GM19193 (cell line): ENCODE data around the gene PARL.

ENCODE experiments used
- POLR2A ChIP-seq: IDR thresholded peaks from 4 replicates; pipeline ENCODE4 v1.6.1; 2011; ENCODE audit not compliant: insufficient read depth, insufficient read length; ENCODE audit errors: extremely low read depth

Gene PARL

DNA sequence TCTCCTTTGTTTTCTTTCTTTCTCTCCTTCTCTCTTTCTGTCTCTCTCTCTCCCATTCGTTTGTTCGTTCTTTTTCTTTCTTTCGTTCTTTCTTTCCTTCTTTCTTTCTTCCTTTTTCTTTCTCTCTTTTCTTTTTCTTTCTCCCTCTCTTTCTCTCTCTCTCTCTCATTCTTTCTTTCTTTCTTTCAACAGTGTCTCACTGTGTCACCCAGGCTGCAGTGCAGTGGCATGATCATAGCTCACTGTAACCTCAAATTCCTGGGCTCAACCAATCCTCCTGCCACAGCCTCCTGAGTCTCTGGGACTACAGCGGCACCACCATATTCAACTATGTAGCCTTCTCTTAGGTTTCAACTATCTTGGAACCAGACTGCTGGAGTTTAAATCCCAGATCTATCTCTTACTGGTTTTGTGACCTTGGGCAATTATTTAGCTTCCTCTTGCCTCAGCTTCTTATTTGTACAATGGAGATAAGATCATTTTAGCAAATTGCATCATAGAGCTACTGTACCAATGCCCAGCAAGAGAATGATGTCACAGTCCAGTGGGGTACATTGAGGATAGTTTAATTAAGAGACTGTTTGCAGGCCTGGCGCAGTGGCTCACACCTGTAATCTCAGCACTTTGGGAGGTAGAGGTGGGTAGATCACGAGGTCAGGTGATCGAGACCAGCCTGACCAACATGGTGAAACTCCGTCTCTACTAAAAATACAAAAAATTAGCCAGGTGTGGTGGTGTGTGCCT is 27.3 kb upstream of the PARL start:
- no peak for TF ChIP-seq POLR2A

DNA sequence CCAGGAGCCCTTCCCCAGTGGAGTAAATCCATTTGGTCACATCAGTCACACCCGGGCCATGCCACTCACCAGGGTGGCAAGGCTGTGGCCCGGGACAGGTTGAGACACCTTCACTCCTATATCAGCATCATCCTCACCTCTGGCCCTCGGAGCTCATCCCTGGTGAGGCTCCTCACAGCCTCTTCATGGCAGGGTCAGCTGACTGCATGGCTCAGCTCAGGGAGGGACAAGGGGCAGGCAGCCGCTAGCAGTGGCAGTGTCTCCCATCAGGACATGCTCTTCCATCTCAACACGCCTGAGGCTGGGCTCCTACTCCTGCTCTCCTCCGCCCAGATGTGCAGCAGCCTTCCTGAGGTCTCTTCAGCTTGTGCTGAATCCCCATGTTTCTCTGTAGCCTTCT is 26.4 kb upstream of the PARL start:
- TF ChIP-seq POLR2A: no peak

DNA sequence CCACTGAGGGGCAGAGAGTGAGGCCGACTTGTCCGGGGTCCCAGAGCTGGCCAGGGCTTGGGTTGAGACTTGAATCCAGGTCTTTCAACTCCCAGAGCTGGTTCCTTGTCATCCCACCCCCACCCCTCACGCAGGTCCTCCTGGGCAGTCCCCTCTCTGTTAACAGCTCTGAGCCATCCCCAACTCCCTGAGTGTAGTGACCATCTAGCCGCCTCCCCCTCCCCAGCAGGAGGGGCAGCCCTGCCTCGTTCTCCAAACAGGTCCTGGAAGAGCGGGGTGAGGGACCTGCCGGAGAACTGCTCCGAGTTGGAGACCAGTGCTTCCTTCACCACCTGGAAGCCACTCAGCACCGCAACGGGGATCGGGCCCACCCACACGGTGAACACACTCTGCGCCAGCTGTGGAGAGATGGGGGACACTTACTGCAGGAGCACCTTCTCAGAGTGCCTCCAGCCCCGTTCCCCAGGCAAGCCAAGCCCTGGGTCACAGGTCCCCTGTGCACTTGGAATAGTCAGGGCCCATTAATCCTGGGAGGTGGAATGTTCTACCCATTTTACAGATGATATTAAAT is 24.4 kb upstream of the PARL start:
- TF ChIP-seq POLR2A: no peak

DNA sequence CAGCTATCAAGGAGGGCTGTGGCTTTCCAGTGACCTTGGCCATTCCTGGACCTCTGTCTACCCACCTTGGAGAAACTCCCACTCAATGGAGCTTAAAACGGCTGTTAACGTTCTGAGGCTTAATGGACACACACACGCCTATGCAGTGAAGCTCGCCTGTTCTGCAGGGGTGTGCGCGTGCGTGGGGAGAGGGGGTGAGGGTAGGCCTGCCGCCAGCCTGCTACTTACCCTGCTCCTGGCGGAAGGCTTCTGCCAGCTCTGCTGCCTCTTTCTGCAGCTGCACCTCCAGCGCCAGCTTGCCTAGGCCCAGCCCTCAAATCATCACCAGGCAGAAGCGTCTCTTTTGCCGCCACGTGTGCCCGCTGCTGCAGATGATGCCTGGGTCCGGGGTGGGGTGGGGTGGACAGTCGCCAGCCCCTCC is 23.2 kb upstream of the PARL start:
- TF ChIP-seq POLR2A: no peak

DNA sequence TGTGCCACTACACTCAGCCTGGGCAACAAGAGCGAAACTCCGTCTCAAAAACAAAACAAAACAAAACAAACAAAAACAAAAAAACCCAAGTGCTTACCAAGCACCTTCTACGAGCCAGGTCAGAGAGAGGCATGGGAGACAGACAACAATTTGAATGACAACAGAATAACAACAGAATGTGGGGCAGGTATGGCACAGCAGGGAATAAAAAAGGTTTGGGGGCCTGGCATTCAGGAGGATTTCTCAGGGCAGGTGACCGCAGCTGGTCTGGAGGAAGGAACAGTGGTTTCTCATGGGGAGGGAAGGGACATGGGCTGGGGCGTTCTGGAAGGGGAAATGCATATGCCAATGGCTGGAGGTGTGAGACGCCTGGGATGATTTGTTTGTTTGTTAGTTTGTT is 22.5 kb upstream of the PARL start:
- TF ChIP-seq POLR2A: no peak

DNA sequence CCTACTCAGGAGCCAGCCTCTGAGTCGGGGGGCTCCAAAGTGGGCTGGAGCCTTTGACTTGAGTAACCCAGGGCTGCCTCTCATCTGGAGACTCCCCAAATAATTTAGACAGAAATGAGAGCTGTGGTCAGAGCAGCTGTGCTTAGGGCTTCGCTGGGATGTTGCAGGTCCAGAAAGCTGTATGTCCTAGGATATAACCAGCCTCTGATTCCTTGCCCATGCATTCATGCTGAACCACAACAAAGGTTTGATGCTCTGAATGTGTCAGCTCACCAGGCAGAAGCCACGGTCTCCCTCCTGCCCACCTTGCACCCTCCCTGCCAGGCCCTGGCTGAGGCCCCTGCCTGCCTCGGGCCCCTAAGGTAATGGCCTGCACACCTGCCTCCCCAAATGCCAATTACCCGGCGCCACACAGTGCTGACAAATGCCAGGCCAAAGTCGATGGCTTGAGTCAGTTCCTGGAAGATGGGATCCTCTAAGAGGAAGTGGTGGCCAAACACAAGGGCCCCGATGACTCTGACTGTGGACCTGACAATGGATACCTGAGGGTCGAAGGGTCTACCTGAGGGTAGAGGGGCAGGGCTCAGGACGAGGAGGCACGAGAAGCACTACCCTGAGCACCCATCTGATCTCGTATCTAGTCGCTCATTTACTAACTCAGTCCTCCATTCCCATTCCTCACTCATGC is 21.7 kb upstream of the PARL start:
- no peak for TF ChIP-seq POLR2A

DNA sequence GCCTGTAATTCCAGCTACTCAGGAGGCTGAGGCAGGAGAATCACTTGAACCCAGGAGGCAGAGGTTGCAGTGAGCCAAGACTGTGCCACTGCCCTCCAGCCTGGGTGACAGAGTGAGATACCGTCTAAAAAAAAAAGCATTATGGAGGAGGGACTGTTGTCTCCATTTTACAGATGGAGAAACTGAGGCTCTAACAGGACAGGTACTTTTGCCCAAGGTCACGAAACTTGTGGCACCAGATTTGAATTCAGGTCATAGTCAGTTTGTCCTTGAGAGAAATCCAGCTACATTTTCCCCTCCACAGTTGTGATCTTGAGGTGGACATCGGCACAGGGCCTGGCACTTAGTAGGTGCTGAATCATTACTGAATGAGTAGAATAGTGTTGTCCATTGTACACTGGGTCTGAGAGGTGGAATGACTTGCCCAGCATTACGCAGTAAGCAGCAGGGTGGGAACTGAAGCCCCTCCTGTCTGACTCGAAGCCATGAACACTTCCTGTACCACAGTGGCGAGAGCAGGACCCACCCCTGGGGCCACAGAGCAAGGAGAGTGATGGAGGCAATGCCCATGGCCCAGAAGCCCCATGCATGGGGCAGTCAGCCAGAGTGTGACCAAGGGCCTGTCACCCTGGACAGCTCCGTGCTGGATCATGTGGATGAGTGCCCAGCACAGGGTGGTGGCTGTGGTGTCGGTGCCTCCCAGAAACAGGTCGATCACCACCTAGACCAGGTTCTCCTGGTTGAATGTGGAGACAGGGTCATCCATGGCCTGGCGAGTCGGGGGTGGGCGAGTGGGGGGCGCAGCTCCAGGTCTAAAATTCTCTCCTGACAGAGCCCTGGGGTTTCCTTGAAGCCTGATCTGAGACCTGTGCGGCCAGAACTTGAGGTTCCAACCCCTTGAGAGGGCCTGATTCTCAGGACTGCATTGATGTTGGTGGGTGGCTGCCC is 20.4 kb upstream of the PARL start:
- TF ChIP-seq POLR2A: no peak

DNA sequence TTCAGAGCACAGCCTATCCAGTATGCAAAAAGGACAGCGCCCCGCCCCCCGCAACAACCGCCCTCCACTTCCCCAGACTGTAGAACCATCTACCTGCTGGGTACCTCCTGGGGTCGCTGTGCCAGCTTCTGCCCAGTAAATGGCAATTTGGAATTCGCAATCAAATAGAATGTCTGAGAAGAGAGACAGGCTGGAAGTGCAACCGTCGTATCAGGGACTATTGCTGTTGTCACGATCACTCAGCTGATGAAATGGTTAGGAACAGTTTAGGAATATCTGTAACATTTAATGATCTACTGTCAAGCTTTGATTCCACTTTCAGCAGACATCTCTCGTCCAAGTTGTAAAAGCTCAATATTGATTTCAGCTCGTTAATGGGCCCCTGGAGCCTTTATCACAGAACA is 13.3 kb upstream of the PARL start:
- TF ChIP-seq POLR2A: no peak

DNA sequence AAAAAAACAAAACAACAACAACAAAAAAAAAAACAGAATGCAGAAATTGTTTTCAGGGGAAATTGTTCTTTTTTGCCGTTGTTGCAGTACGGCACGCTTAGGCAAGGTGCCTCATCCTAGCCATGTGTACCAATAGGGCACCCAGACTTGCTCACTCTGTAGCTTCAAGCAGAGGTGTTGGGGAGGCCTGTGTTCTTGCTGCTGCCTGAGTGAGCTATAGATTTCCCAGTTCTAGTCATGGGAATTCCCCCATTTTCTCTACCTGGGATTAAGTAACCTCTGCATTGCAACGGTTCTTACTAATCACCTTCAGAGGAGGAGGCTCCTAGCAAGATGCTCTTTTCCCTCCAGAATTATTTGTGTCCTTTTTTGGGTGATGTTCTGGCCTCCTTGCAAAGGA is 12.9 kb upstream of the PARL start:
- no peak for TF ChIP-seq POLR2A

DNA sequence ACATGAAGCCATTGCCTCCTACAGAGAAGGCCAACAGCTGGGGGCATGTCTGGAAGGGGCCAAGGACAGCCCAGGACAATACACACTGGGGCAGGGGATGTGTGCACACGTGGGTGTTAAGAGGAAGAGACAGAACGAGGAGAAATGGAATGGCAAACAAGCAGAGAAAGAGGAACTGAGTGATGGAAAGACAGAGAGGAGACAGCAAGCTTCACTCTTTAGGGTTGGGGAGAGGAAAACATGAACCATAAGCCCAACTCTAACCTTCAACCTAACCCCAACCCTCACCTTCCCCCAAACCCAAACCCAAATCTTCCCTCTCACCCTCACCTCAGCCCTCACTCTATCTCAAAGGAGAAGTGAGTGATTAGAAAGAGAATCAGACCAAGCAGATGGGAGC is 11.9 kb upstream of the PARL start:
- no peak for TF ChIP-seq POLR2A

DNA sequence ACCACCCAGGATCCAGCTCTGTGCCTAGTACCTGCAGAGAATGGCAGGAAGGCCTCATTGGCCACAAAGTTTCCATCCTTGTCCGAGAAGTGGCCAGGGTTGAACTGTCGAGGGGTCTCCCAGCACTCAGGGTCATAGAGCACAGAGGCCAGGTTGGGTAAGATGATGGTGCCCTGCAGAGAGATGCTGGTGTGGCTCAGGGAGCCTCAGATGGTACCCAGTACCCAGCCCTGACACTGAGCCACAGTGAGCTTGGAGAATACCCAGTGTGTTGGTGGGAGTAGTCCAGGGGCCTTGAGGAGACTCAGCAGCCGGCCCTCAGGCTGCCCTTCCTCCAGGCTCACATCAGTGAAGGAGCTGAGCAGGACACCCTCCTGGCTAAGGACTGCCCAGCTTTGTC is 11.5 kb upstream of the PARL start:
- no peak for TF ChIP-seq POLR2A

DNA sequence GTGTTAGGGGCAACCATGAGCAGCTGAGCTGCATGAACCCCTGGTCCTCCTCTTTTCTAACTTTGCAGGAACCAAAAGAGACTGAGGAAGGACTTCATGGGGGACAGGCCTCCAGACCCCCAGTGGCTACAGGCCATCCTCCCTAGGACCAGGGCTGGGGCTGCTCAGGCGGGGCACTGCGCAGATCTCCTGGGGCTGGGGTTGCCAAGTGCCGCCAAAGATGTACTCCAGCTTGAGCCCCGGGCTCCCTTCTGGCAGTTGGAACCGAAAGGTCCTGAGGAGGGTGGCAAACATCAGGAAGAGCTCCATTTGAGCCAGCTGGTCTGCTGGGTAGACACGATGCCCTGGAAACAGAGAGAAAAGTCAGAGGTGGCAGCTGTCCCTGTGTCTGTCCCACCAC is 11.1 kb upstream of the PARL start:
- no peak for TF ChIP-seq POLR2A

DNA sequence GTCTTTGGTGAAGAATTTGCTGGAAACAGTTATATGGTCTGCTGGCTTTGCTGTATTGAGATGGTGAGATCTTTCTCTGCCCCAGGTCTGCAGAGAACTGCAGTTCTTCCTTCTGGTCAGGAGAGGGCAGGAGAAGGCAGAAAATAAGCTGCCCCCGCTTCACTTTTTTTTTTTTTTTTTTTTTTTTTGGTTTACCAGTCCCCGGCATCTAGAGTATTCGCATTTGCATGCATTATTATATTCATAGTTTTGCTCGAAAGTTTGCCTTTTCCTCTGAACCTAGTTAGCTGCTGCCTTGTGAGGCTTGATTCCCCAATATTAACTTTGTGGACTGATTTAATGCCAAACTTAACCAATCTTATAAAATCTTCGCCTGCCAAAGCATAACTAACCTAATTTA is 10.6 kb upstream of the PARL start:
- no peak for TF ChIP-seq POLR2A

DNA sequence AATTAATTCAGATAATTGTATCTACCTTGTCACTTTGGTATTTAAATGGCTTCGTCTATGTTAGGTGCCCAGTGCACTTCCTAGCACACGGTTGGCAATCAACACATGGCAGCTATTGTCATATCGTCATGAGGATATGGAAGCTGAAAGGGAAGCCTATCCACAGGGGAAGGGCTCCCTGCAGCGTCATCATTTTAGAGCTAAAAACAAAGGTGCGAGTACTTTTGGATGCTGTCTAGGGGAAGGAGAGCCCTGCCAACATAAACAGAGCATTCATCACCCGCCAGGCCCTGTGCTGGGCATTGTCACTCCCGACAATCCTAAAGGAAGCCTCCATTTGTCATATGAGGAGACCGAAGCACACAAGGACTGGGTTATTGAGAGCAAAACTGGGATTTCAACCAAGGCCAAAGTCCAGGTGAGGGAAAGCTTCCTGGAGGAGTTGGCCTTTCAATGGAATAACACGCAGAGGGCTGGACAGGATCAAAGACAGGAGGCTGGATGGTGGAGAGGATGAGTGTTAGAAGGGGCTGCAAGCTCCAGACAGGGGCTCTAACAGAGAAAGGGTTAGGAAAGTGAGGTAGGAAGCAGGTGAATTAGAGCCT is 8.0 kb upstream of the PARL start:
- no peak for TF ChIP-seq POLR2A

DNA sequence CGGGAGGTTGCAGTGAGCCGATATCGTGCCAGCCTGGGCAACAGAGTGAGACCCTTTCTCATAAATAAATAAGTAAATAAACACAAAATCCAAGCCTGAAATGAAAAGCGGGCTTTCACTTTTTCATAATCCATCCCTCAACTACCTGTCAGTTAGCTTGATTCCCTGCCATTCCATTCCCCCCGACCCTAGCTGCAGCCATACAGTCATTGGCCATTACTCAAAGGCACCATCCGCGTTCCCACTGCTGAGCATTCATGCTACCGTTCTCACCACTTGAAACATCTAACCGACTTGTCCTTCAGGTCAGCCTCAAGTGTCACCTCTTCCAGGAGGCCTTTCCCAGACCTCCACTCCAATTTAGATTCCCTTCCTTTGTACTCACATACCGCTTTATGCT is 1.1 kb upstream of the PARL start:
- no peak for TF ChIP-seq POLR2A
